Suppressor macrophage treated with lipopolysaccharide for 4 hours (primary cell): ENCODE measurements around the gene DDX47.
"Not testable (repeated sequence)": the region's sequence is repeated elsewhere in the genome, so short reads cannot be mapped to it uniquely, and the experiment has no call there.

Experiments used
- DNase-seq: peaks from one replicate; pipeline ENCODE4 v3.0.0-alpha.2; 2020

DDX47 gene

DNA sequence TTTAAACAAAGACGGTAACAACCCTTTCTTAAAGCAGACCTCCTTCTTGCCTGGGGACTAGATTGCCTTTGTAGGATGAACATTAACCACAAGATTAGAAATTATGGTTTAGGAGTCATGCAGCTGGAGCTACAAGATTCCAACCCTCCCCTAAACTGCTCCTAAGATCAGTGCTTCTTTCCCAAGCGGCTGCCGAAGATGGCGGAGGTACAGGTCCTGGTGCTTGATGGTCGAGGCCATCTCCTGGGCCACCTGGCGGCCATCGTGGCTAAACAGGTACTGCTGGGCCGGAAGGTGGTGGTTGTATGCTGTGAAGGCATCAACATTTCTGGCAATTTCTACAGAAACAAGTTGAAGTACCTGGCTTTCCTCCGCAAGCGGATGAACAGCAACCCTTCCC is 62.2 kb downstream of the DDX47 start:
- not testable (repeated sequence) for DNase-seq

DNA sequence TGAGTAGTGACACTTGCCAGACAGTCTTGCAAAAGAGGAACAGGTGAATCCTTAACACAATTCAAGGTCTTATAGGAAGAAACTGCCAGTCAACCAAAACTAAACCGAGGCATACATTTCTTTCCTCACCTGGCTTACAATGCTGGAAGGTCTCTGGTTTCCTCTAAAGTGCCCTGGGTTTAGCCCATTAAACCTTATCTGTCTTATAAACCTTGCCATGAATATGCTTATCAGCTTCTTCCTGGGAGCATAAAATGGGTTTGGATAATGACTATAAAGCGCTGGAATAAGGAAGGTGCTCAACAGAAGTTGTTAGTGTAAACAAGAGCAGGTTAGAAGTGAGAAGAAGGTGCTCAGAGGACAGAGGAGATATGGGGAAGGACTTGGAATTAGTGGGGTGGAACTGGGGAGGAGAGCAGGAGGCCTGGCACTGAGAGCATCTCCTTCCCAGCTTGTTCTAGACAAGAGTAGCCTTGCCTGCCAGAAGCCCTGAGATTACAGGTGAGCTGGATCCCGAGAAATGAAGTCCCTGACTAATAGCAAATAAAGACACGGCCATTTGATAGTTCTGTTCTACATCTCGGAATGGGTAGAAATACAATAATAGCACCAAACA is 64.1 kb downstream of the DDX47 start:
- no peak for DNase-seq

DNA sequence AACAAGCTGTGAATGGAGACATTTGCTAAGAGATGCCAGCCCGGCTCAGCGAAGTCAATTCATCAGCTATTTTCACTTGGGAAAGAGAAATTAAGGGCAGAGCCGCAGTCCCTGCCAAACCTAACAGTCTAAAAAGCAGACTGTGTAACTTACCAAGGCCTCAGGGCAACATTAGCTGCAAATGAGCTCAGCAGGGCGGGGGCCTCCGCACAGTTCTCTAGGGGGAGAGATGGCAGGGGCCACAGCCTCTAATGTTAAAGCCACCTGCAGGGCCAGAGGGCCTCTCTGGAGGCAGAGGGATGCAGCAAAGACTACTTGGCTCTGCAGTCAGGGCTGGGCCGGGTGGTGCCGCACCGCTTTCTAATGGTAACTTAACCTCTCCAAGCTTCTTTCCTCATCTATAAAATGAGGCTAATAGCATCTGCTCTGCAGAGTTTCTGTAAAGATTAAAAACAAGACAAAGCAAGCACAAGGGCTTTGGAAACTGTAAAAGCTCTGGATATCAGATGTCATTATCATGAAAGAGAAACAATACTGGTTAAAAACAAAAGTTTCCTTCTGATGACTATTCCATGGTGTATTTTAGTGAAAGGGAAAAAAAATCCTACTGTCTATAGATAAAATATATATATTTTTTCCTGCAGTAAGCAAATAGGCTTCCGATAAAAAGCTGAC is 64.8 kb downstream of the DDX47 start:
- DNase-seq: no peak
